Chondrocyte (in vitro differentiated cells): ENCODE measurements around the gene TTC39C. TPM values are rescaled to one million over a fixed set of nuclear protein-coding genes. Genes with fewer than 3 reads are reported as not detected.

Source experiments
- DNase-seq: peaks from one replicate; pipeline ENCODE4 v3.0.0; 2021; ENCODE audit warnings: mixed read lengths, low spot score
- H3K27ac Mint-ChIP-seq: one replicate; pipeline ENCODE4 v1.8.0; 2021; ENCODE audit warnings: mild to moderate bottlenecking, moderate library complexity, mixed read lengths; ENCODE audit not compliant: unreplicated experiment
- H3K27me3 Mint-ChIP-seq: 2 replicates; pipeline ENCODE4 v1.8.0; 2021; ENCODE audit warnings: low read depth, mixed read lengths
- H3K36me3 Mint-ChIP-seq: 2 replicates; pipeline ENCODE4 v1.8.0; 2021; ENCODE audit warnings: low read depth, mixed read lengths
- H3K4me1 Mint-ChIP-seq: 2 replicates; pipeline ENCODE4 v1.8.0; 2021; ENCODE audit warnings: low read depth, mild to moderate bottlenecking, mixed read lengths
- H3K4me3 Mint-ChIP-seq: one replicate; pipeline ENCODE4 v1.8.0; 2021; ENCODE audit warnings: mild to moderate bottlenecking, moderate library complexity, mixed read lengths; ENCODE audit not compliant: unreplicated experiment
- H3K9me3 Mint-ChIP-seq: 2 replicates; pipeline ENCODE4 v1.8.0; 2021; ENCODE audit warnings: low read depth, mixed read lengths
- long read RNA-seq: library from polyadenylated mRNA; stranded (forward); transcript quantifications from one replicate; pipeline ENCODE4 v2.0.0, GENCODE V29; 2021
- total RNA-seq: library from RNA; stranded (reverse); gene quantifications from 3 replicates; pipeline ENCODE4 v1.2.1, GENCODE V29; 2021
- TF ChIP-seq, protein P1 (sequence below): fragments of 200-600 bp; sonication (generic); IDR thresholded peaks from 2 replicates; pipeline ENCODE4 v1.5.0; 2021; ENCODE audit warnings: antibody characterized with exemption, mild to moderate bottlenecking, moderate library complexity

The TTC39C gene
- total RNA-seq: 6.6 to 11.2 TPM (median 10.4 TPM) in 3 replicates
- long read RNA-seq, partial matches to known transcripts: 0 of 6 reads
- long read RNA-seq, other reads (novel, unspliced or antisense): 1 of 6 reads

DNA sequence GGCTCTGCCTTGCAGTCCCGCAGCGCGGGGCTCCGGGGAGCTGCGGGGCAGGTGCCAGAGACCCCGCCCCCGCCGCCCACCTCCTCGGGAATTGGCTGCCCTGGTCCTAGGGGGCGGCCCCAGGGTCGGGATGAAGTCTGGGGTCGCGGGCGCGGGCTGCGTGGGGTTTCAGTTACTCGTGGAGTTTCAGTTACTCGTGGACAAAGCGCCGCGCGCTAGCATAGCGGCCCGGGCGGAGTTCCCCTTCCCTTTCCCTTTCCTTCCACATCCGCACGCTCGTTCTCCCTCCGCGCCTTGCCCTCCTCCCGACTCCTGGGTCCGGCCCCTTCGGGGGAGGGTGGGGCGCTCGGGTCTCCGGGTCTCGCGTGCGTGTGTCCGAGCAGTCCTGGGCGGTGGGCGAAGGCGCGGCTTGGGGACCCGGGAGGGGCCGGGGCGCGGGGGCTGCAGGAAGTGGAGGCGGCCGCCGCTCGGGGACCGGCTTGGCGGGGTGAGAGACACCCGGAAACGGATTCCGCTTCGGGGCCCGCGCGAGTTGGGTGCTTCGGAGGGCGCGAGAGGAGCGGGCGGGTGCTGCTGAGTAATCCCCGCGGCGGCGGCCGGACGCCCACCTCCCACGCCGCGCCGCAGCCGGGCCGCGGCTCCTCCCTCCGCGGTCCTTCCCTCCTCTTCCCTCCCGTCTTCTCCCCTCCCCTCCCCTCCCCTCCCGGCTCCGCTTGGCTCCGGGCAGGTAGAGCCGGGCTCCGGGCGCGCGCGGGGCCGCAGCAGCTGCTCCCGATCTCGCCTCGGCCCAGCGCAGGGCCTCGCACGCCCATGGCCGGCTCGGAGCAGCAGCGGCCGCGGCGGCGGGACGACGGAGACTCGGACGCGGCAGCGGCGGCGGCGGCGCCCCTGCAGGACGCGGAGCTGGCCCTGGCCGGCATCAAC, at the start of gene TTC39C:
Gene TTC39C (plus strand): TSS at position 693 of the 924 bp plus-strand sequence. CDS start 118 bp downstream, at position 811.
- Mint-ChIP-seq H3K36me3 (no peaks in the 10 kb centered on the region), H3K27me3 (peaks cover 9% of the 10 kb centered on the region), H3K4me3 (peak within 1 kb of the TSS; percentile 84), H3K27ac (peak within 1 kb of the TSS; percentile 76), H3K4me1 (peaks cover 15% of the 10 kb centered on the region), H3K9me3 (no peaks in the 10 kb centered on the region)
- DNase-seq: no peak
- TF ChIP-seq, protein P1, sequence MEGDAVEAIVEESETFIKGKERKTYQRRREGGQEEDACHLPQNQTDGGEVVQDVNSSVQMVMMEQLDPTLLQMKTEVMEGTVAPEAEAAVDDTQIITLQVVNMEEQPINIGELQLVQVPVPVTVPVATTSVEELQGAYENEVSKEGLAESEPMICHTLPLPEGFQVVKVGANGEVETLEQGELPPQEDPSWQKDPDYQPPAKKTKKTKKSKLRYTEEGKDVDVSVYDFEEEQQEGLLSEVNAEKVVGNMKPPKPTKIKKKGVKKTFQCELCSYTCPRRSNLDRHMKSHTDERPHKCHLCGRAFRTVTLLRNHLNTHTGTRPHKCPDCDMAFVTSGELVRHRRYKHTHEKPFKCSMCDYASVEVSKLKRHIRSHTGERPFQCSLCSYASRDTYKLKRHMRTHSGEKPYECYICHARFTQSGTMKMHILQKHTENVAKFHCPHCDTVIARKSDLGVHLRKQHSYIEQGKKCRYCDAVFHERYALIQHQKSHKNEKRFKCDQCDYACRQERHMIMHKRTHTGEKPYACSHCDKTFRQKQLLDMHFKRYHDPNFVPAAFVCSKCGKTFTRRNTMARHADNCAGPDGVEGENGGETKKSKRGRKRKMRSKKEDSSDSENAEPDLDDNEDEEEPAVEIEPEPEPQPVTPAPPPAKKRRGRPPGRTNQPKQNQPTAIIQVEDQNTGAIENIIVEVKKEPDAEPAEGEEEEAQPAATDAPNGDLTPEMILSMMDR: peak; percentile 23

DNA sequence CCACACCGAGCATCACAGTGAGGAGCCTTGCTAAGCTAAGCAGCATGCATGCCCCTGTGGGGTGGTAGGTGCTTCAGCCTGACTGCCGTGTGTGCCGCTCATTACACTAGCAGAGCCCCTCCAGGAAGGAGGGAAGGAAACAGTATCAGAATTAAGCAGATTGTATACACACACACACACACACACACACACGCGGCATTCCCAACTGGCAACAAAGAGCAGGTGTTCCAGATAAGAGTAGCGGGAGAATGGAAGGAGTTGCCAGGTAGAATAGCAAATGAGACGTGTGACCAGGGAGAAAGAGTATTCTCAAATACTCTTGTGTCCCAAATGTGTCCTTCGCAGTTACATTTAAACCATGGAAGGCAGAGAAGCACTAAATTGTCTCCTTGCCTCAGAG, 47.6 kb upstream of the TTC39C start:
- Mint-ChIP-seq H3K27me3 (peaks cover 2% of the 10 kb centered on the region), H3K9me3 (no peaks in the 10 kb centered on the region), H3K27ac (no peak overlapping the region), H3K4me3 (no peak overlapping the region), H3K36me3 (no peaks in the 10 kb centered on the region), H3K4me1 (peaks cover 5% of the 10 kb centered on the region)
- TF ChIP-seq, protein P1: no peak
- DNase-seq: no peak

DNA sequence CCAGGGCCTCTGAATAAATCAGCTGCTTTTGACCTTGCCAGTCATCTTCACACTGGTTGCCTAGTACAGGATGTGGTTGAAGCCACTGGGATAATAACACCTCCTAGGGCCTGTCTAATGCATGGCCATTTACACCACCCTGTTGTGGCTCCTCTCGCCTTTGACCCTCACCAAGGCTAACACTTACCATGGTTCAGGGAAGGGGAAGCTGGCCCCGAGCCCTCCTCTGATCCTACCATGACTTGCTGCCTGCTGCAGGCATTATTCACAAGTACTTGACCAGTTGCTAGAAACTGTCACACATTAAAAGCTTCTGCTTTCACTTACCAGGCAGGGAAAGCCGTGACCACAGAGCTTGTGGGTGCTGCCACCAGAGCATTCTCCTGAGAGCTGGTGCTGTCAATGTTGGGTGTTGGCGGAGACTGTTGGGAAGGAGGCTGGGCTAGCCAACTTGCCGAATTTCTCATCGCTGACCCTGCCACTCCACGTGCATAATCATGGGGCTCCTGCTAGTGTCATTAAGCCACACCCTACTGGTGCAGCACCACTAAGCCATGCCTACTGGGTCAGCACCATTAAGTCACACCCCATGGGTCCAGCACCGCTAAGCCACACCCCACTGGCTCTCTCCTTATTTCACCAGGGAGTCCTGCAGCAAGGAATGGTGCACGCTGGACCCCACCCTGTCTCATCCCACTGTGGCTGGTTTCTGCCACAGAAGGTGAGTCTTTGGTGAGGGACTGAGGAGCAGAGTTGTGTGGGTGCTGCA, 47.0 kb upstream of the TTC39C start:
- peaks cover 5% of the 10 kb centered on the region for H3K4me1 Mint-ChIP-seq
- TF ChIP-seq, protein P1: no peak
- no peaks in the 10 kb centered on the region for H3K36me3 Mint-ChIP-seq
- no peak overlapping the region for H3K27ac Mint-ChIP-seq
- DNase-seq: no peak
- H3K27me3 Mint-ChIP-seq: peaks cover 2% of the 10 kb centered on the region
- H3K9me3 Mint-ChIP-seq: no peaks in the 10 kb centered on the region
- no peak overlapping the region for H3K4me3 Mint-ChIP-seq

DNA sequence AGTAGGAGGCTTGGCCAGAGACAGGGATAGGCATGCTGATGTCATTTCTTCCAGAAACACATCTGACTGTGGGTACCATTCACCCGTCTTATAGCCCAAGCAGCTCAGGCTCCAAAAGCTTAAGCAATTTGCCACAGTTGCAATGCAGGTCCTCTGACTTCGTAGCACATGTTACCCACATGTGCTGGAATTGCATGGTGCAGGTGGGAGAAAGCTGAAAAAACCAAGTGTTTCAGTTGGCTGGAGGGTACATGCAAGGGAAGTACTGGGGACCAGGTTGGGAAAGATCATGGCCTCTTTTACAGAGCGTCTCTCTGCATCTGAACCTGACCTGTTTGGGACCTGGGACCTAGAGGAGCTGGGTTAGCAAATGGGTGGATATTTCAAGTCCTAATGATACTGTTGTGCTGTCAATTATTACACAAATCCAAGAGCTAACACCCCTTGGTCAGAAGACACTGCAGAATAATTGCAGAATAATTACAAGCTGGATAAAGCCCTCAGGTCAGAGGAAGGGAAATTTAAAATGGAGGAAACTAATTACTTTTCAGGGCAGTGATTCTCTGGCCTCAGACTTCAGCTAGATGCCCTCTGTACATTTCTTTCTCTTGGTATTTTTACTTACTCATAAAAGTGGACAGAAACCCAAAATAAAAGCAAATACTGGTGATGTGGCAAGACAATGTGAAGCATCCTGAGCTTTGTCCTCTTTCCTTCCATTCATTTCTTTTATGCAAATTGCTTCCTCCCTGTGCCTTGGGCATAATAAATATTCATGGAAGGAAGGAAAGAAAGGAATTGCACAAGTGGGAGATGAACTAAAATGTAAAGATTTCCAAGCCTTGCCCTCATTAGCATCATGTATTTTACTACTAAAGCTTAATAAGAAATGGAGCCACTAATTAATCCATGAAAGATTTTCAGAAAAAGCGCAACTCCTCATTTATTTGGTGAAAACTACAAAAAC, 45.6 kb upstream of the TTC39C start:
- Mint-ChIP-seq H3K9me3 (no peaks in the 10 kb centered on the region), H3K27ac (no peak overlapping the region), H3K27me3 (peaks cover 2% of the 10 kb centered on the region), H3K36me3 (no peaks in the 10 kb centered on the region), H3K4me1 (peaks cover 5% of the 10 kb centered on the region), H3K4me3 (no peak overlapping the region)
- no peak for DNase-seq
- TF ChIP-seq, protein P1: no peak
